Esophagus squamous epithelium (tissue), 4 donors: Measurements from ENCODE around the gene MCUR1.

Source experiments
- POLR2A ChIP-seq, 4 donors: fragments of 450-650 bp; IDR thresholded peaks; one replicate each; pipeline ENCODE4 v1.6.1; 2017; ENCODE audit warnings: antibody characterized with exemption in 4 of 4, mild to moderate bottlenecking in 4 of 4, moderate library complexity in 3 of 4
- TF ChIP-seq, protein P1 (sequence below), 6 experiments: fragments of 450-650 bp in 4 of 6; fragments of 200-600 bp in 2 of 6; sonication (generic) in 2 of 6; IDR thresholded peaks; one replicate each; pipeline ENCODE4 v1.5.1; 2016 to 2019; ENCODE audit warnings: antibody characterized with exemption in 6 of 6, mild to moderate bottlenecking in 4 of 6, moderate library complexity in 4 of 6

DNA sequence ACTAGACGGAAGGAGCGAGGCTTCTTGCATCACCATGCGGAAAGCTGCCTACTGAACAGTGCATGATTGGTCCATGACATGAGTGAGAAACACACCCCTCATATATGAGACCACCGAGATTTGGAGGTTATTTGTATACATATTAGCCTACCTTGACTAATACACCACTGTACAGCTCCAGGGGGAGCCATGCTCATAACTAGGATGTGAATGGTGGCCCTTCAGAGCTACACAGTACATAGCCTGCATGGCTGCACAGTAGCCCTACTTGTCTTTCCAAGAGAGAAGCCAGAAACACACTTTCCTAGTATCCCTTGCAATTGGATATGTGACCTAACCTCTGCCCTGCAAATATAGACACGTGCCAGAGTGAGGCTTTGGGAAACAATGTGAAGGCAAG lies 21.8 kb upstream of the MCUR1 start:
- TF ChIP-seq, protein P1, sequence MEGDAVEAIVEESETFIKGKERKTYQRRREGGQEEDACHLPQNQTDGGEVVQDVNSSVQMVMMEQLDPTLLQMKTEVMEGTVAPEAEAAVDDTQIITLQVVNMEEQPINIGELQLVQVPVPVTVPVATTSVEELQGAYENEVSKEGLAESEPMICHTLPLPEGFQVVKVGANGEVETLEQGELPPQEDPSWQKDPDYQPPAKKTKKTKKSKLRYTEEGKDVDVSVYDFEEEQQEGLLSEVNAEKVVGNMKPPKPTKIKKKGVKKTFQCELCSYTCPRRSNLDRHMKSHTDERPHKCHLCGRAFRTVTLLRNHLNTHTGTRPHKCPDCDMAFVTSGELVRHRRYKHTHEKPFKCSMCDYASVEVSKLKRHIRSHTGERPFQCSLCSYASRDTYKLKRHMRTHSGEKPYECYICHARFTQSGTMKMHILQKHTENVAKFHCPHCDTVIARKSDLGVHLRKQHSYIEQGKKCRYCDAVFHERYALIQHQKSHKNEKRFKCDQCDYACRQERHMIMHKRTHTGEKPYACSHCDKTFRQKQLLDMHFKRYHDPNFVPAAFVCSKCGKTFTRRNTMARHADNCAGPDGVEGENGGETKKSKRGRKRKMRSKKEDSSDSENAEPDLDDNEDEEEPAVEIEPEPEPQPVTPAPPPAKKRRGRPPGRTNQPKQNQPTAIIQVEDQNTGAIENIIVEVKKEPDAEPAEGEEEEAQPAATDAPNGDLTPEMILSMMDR (IDR thresholded peaks at IDR 0.05), result no peak
- TF ChIP-seq POLR2A (IDR thresholded peaks at IDR 0.05), result no peak
